ENCODE data around the gene MRPS5.

MRPS5 gene

DNA sequence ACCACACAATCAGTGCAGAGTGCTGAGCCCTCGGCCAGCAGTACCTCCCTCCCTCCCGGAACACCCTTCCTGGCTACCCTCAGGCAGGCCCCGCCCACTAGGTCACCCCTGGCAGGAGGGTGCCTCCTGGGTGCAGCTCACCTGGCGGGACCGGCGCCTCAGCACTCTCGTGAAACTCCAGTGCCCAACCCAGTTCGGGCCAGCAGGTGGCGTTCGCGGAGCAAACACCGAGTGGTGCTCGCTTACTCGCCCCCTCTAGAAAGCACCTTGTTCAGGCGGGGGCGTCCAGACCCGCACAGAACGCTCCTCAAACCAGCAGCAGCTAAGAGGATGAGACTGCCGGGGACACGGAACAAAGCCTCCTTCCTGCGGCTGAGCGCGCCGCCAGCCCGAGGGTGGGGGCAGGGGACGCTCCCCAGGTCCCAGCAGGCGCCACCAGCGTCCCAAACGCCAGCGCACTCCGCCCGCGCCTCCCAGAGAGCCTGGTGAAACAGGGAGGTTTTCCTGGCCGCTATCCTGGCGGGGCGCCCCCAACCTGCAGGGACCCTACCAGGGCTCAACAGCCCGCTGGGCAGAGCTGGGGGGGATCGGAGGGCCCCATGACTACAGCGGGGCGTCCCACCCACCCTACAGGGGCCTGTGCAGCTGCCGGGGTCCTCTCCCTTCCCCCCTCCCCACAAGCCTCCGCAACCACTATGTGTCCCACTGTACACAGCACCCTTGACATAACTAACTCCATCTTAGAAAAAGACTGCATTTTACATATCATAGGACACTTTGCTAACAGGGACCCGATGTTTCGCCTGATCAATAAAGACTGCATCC lies 44.7 kb downstream of the MRPS5 start:
- FAIRE-seq (peak; percentile 90), DNase-seq (ENCODE audit: insufficient read length, low spot score) (peak; percentile 75)
- TF ChIP-seq TAF1 (IDR thresholded peaks at IDR 0.05; ENCODE audit: low read depth, low read length), result no peak
- no peak for TF ChIP-seq PAX5 (IDR thresholded peaks at IDR 0.05; ENCODE audit: insufficient read depth, low read length, severe bottlenecking)
- no peak for TF ChIP-seq SPI1 (IDR thresholded peaks at IDR 0.05; ENCODE audit: low read depth, low read length)
- TF ChIP-seq POLR2AphosphoS5 (IDR thresholded peaks at IDR 0.05; ENCODE audit: low read depth, low read length), result no peak
- TF ChIP-seq POLR2A (IDR thresholded peaks at IDR 0.05; ENCODE audit: low read depth, low read length), result no peak
- 0 out of 2 replicates have a peak, but pooled peaks have one; percentile 29 for TF ChIP-seq POU2F2 (IDR thresholded peaks at IDR 0.05; ENCODE audit: low read depth, low read length)

DNA sequence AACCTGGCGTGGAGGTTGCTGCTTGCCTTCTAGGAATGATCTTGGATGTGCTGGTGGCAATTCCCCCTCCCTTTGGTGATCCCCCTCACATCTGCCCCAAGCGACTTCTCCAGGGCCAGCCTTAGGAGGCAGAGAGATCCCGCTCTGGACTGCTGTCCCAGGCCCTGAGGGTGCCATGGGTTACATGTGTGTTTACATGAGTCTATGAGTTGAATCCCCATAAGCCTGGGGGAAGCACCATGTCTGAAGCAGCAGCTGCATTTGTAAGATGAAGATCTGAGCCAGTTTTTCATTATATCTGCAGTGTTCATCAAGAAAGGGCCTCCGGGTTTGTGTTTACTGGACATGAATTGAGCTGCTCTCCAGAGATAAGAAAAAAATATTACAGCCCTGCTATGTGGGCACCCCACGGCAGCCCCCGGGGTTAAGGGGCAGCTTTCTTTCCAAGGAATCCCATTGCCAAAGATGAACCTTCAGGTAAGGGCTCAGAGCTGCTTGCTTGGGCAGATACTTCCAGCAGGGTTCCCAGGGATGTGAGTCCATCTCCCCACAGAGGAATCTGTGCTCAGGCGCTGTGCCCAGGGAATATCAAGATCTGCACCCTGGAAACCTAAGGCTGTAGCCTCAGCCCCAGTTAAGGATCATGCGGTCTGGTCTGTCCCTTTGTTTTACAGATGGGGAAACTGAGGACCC lies 46.0 kb downstream of the MRPS5 start:
- TF ChIP-seq POLR2A (IDR thresholded peaks at IDR 0.05; ENCODE audit: low read depth, low read length) (no peak), TAF1 (IDR thresholded peaks at IDR 0.05; ENCODE audit: low read depth, low read length) (no peak), SPI1 (IDR thresholded peaks at IDR 0.05; ENCODE audit: low read depth, low read length) (no peak), POU2F2 (IDR thresholded peaks at IDR 0.05; ENCODE audit: low read depth, low read length) (no peak), POLR2AphosphoS5 (IDR thresholded peaks at IDR 0.05; ENCODE audit: low read depth, low read length) (no peak), PAX5 (IDR thresholded peaks at IDR 0.05; ENCODE audit: insufficient read depth, low read length, severe bottlenecking) (no peak)
- DNase-seq (ENCODE audit: insufficient read length, low spot score) (no peak), FAIRE-seq (no peak)

DNA sequence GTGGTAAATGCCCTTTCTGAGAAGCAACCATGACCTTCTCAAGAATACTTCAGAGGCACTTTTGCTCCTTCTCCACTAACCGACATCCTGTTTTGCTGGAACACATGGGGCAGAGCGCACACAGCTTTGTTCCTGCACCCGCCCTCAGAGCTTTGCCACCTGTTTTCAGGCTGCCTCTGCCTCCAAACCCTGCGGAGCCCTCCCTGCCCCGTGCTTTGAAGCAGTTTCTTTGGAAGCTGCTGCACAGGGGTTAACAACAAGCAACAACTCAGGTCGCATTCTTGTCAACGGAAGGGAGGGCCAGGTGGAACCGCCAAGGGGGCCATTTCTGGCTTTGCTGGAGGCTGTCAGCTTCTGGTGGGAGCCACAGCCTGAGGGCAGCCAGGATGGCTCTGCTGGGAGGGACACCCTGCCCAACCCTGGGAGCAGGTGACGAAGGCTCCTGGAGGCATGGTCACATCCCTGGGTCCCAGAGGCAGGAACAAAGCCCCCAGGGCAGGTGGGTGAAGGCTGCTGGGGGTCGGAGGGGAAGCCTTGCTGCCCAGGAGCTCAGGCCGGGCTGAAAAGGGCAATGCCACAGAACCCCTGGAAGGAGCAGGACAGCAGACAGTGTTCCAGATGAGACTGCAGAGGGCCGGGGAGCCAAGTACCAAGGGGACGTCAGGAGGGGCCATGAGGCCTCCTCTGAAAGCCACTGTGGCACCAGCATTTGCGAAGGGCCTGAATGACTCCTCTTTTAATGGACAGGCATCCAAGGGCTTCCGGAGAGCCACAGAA lies 46.8 kb downstream of the MRPS5 start:
- TF ChIP-seq TAF1 (IDR thresholded peaks at IDR 0.05; ENCODE audit: low read depth, low read length), result no peak
- DNase-seq (ENCODE audit: insufficient read length, low spot score), result no peak
- FAIRE-seq, result peak; percentile 31

DNA sequence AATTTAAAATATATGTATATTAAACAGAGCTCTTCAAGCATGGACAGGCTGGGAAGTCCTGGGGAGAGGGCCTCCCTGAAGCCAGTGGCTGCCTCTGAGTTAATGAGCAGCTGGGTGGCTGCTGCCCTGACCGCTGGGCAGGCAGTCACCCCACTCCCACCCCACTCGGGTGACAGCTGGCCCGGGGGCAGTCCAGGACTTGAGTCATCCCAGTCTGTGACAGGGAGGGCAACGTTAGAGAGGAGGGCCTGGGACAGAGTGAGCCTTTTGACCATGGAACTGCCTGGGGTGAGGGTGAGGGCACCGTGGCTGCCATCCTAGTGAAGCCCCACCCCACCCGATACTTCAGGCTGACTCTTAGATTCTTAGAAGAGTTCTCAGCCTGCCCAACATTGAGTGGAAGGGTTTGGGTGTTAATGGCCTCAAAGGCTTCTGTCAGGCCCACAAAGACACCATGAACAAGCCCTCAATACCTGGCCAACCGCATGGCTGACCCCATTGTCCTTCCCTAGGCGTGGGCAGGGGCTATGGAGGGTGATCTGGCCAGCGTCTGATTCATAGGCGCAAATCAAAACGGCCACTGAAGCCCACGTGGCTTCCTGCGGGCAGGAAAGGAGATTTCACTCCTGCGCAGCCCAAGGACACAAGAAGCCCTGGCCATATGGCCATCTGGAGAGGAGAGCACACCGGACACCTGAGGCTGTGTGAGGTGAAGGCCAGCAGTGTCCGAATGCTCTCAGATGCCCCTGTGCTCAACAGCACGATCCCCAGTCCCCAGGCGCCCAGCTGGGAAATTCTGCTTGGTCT lies 47.5 kb downstream of the MRPS5 start:
- FAIRE-seq (no peak), DNase-seq (ENCODE audit: insufficient read length, low spot score) (no peak)
- no peak for TF ChIP-seq POLR2A (IDR thresholded peaks at IDR 0.05; ENCODE audit: low read depth, low read length)
- no peak for TF ChIP-seq TAF1 (IDR thresholded peaks at IDR 0.05; ENCODE audit: low read depth, low read length)
- TF ChIP-seq PAX5 (IDR thresholded peaks at IDR 0.05; ENCODE audit: insufficient read depth, low read length, severe bottlenecking), result no peak
- no peak for TF ChIP-seq POLR2AphosphoS5 (IDR thresholded peaks at IDR 0.05; ENCODE audit: low read depth, low read length)
- TF ChIP-seq POU2F2 (IDR thresholded peaks at IDR 0.05; ENCODE audit: low read depth, low read length), result no peak
- no peak for TF ChIP-seq SPI1 (IDR thresholded peaks at IDR 0.05; ENCODE audit: low read depth, low read length)

DNA sequence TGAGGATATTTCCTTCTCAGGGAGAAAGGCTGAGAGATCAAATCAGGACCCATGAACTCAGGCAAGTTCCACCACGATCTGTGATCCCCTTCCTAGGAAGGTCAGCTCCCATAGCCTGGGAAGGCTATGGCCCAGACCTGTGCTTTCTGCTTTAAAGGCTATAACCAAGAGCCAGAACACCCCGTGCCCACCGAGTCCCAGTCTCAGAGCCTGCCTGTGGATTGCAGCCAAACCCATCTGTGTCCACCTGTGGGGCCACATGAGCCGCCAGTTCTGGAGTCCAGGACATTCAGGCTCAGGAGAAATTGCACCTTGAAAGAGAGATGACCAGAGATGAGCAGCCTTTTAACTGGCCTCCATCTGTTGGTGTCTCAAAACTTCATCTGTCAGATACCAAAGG lies 49.2 kb downstream of the MRPS5 start:
- no peak for TF ChIP-seq POLR2A (IDR thresholded peaks at IDR 0.05; ENCODE audit: low read depth, low read length)
- no peak for TF ChIP-seq POU2F2 (IDR thresholded peaks at IDR 0.05; ENCODE audit: low read depth, low read length)
- TF ChIP-seq TAF1 (IDR thresholded peaks at IDR 0.05; ENCODE audit: low read depth, low read length), result no peak
- TF ChIP-seq POLR2AphosphoS5 (IDR thresholded peaks at IDR 0.05; ENCODE audit: low read depth, low read length), result no peak
- no peak for TF ChIP-seq SPI1 (IDR thresholded peaks at IDR 0.05; ENCODE audit: low read depth, low read length)
- TF ChIP-seq PAX5 (IDR thresholded peaks at IDR 0.05; ENCODE audit: insufficient read depth, low read length, severe bottlenecking), result no peak
- FAIRE-seq (no peak), DNase-seq (ENCODE audit: insufficient read length, low spot score) (no peak)

DNA sequence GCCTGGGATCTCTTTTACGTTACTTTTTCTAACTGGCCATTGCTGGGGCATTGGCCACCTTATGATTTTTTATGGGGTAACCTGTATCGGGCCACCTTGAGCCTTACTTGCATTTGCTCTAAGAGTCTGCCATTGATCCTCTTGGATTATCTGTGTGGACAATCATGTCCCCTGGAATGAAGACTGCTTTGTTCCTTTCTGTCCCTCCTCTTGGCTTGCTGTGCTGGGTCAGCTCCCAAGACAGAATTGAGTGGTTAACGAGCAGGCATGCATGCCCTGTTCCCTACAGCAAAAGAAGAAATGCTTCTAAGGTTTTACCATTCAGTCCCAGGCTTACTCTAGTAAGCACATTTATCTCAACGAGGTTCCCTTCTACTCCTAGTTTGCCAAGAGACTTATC lies 49.8 kb downstream of the MRPS5 start:
- TF ChIP-seq TAF1 (IDR thresholded peaks at IDR 0.05; ENCODE audit: low read depth, low read length), result no peak
- TF ChIP-seq POLR2A (IDR thresholded peaks at IDR 0.05; ENCODE audit: low read depth, low read length), result no peak
- TF ChIP-seq POU2F2 (IDR thresholded peaks at IDR 0.05; ENCODE audit: low read depth, low read length), result no peak
- no peak for TF ChIP-seq SPI1 (IDR thresholded peaks at IDR 0.05; ENCODE audit: low read depth, low read length)
- TF ChIP-seq POLR2AphosphoS5 (IDR thresholded peaks at IDR 0.05; ENCODE audit: low read depth, low read length), result no peak
- no peak for TF ChIP-seq PAX5 (IDR thresholded peaks at IDR 0.05; ENCODE audit: insufficient read depth, low read length, severe bottlenecking)

DNA sequence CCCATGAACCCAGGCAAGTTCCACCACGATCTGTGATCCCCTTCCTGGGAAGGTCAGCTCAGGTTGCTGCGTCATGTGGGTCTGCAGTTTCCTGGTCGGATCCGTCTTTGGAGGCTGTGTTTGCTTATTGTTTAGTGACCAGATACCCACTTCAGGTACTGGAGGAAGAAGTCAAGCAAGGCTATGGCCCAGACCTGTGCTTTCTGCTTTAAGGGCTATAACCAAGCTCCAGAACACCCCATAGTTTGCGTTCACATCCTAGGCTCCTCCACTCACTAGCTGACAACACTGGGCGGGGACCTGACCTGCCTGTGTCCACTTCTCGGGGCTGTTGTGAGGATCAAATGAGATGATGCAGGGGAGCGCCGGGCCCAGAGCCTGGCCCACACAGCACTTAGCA lies 52.1 kb downstream of the MRPS5 start:
- no peak for TF ChIP-seq SPI1 (IDR thresholded peaks at IDR 0.05; ENCODE audit: low read depth, low read length)
- no peak for TF ChIP-seq POU2F2 (IDR thresholded peaks at IDR 0.05; ENCODE audit: low read depth, low read length)
- no peak for TF ChIP-seq PAX5 (IDR thresholded peaks at IDR 0.05; ENCODE audit: insufficient read depth, low read length, severe bottlenecking)
- TF ChIP-seq POLR2A (IDR thresholded peaks at IDR 0.05; ENCODE audit: low read depth, low read length), result no peak
- TF ChIP-seq POLR2AphosphoS5 (IDR thresholded peaks at IDR 0.05; ENCODE audit: low read depth, low read length), result no peak
- TF ChIP-seq TAF1 (IDR thresholded peaks at IDR 0.05; ENCODE audit: low read depth, low read length), result no peak
- DNase-seq (ENCODE audit: insufficient read length, low spot score) (no peak), FAIRE-seq (no peak)

More for the DNA sequence above, 49.8 kb downstream of the MRPS5 start:
- no peak for FAIRE-seq
- DNase-seq (ENCODE audit: insufficient read length, low spot score), result no peak

DNA sequence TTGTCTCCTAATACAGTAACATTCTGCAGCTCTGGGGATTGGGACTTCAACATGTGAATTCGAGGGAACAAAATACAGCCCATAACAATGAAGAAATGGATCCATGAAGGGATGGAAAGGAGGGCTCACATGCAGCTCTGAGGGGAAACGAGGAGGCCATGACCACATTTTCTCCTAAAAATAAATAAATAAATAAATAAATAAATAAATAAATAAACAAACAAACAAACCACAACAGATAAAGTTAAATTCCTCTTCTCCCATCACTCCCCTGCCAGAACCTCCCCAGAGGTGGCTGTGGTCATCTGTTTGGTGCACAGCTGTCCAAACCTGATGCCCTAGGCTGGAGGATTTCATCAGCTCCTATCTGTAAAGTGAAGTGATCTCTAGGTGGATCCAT lies 53.4 kb downstream of the MRPS5 start:
- DNase-seq (ENCODE audit: insufficient read length, low spot score) (no peak), FAIRE-seq (no peak)
- TF ChIP-seq POLR2A (IDR thresholded peaks at IDR 0.05; ENCODE audit: low read depth, low read length), result no peak

Data from GM12891 (cell line).